GM19397 (cell line): ENCODE results near the gene MAGEA4.
"Not testable (repeated sequence)": the region's sequence is repeated elsewhere in the genome, so short reads cannot be mapped to it uniquely, and the experiment has no call there.

ENCODE experiments used
- ATAC-seq: cut with Tn5 transposase; IDR thresholded peaks from one replicate; pipeline ENCODE4 v1.9.1; 2021; ENCODE audit warnings: mild to moderate bottlenecking, moderate library complexity; ENCODE audit not compliant: unreplicated experiment

MAGEA4 gene

DNA sequence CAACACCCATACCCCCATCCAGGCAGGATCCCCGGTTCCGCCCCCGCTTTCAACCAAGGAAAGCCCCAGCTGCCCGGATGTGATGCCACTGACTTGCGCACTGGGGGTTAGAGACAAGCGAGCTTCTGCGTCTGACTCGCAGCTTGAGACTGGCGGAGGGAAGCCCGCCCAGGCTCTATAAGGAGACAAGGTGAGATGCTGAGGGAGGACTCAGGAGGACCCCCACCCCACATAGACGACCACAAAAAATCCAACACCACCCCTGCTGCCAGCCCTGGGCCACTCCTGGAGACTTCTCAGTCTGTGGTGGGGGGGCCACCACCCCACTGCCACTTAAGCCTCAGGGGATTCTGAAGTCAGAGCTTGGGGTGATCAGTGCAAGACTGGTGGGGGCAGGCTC lies at the start of gene MAGEA4:
Gene MAGEA4 (plus strand): TSS at position 110 of the 400 bp plus-strand sequence. CDS start 10,776 bp downstream, outside the sequence.
- ATAC-seq, result no peak

GRCh38 chrX:151870602-151871001 lies 42.1 kb upstream of the MAGEA4 start:
- ATAC-seq, result no peak

DNA sequence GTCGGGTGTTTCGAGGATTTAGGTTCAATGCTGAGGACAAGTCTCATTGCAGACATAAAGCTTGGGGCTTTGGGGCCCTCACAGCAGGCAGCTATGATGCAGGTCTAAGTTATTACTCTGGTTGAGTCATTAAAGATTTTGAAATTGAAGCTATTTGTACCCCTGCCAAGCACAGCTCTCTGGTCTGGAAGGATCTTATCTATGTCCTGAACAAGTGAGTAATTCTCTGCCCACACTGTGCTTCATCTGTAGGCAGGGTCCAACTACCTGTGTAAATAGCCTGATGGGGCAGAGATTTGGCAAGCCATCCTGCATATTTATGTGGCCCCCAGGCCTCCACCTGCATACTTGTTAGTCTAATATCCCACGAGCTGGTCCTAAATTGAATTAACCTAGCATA lies 41.4 kb upstream of the MAGEA4 start:
- no peak for ATAC-seq

GRCh38 chrX:151873096-151873495 lies 39.6 kb upstream of the MAGEA4 start:
- ATAC-seq, result no peak

- ATAC-seq, result no peak
These were observed 37.2 kb upstream of the MAGEA4 start for GRCh38 chrX:151875270-151876026.

DNA sequence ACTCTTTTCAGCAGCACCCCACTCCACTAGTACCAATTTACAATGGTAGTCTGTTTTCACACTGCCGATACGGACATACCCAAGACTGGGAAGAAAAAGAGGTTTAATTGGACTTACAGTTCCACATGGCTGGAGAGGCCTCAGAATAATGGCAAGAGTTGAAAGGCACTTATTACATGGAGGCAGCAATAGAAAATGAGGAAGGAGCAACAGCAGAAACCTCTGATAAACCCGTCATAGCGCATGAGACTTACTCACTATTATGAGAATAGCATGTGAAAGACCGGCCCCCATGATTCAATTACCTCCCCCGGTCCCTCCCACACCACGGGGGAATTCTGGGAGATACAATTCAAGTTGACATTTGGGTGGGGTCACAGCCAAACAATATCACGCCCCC lies 34.1 kb upstream of the MAGEA4 start:
- ATAC-seq, result no peak

DNA sequence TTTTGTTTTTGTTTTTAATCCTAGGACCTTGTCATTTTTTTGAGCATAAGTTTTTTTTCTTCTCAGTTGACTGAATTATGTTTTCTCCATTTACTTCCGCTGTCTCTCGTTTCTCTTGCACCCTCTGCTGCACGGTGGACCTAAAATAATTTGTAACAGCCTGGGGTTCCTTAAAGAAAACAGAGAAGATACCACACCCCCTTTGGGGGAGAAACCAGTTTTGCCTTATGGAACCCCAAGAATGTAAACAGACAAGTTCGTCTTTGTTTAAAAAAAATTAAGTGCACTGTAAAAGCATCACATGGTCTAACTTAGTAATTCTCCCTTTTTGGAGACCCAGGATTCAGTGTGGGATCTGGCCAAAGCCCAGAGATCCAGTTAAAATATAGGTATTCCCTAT lies 32.8 kb upstream of the MAGEA4 start:
- ATAC-seq, result no peak

GRCh38 chrX:151880895-151881294 lies 31.8 kb upstream of the MAGEA4 start:
- ATAC-seq, result no peak

GRCh38 chrX:151889421-151889820 lies 23.3 kb upstream of the MAGEA4 start:
- ATAC-seq, result no peak

DNA sequence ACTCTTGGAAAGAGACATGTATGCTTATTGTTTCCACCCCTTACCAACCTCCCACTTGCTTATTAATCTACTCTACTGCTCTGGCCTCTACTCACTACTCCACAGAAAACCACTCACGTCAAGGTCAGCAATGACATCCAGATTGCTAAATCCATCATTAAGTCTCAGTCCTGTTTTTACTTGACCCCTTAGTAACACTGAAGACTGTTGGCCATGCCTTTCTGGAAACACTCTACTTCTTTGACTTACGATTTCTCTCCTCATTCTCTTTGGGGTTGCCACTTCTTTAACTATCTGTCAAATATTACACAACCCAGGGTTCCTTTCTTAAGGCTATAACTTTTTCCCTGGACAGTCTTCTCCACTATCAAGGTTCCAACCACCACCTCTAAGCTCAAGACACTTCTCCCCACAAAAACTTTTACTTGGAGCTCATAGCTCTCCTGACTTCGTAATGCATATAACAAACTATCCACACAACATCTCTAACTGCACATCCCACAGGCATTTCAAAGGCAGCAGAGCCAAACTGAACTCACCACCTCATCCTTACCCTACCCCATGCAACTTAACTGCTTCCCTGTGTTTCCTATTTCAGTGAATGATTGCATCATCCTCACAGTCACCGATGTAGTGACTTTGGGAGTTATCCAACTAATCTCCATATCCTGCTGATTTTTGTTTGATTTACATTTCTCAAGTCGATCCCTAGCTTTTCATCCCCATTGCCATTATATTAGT lies 15.8 kb upstream of the MAGEA4 start:
- ATAC-seq, result no peak

- ATAC-seq, result no peak
These were observed 13.1 kb upstream of the MAGEA4 start for GRCh38 chrX:151899622-151900021.

GRCh38 chrX:151901826-151902225 lies 10.9 kb upstream of the MAGEA4 start:
- no peak for ATAC-seq

DNA sequence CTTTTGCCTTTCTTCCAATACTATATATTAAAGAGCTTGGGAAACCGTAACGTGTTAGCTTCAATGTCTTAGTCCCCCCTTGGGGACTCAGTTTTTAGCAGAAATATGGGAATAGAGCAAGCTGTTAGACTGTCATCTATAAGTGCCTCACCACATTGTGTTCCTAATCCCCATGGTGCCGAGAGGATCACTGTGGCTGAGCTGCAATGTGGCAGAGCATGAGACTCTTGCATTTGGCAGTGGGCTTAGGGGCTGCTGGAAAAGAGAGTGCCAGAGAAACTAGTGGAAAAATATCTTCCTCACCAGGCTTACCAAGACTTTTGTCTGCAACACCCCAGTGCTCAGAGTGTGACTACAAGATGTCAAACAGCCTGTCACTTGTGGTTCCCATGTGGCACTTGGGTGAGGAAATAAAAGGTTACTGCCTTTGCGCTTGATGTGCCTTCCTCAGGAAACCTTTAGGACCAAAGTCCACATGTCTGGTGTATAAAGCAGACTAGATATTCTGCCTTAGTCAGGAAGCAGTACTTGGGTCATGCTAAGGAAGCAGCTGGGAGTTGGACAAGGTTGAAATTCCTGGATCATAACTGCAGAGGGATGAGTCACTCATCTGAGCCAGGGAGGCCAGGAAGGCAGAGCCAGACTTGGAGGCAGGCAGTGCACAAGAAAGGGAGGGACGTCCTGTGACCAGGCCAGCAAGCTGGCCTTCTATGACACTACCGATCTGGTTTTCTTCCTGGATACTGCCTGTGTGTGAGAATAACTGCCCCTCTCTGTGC lies 9.7 kb upstream of the MAGEA4 start:
- ATAC-seq, result no peak

DNA sequence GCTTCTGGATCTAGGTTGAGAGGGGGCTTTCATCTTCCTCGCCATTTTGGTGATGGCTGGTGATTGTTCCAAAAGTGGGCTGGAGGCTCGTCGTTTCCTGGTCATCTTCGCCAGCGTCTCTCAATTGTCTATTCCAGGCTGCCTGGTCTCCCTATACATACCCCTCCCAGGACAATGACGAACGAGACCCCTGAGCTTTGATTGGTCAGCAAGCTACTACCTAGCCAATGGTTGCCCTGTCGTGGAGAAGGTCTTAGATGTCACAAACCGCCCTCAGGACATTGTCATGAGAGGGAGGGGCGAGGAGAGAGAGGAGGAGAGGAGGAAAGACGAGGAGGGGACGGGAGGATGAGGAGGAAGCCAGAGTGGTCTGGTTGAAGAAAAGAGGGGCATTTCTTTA lies 7.7 kb upstream of the MAGEA4 start:
- ATAC-seq, result no peak

DNA sequence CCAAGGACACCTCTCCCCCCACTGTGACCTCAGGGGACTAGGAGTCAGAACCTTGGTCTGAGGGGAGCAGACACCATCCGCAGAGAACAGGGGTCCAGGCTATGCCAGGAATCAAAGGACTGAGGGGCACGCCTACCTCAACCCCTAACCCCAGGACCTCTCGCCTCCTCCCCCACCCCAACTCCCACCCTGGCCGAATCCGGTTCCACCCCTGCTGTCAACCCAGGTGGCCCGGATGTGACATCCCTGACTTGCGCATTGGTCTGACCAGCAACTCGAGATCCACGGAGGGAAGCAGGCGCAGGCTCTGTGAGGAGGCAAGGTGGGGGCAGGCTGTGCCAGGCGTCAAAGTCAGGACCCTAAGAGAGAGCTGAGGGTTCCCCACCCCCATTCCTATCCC lies 468 bp upstream of the MAGEA4 start:
- ATAC-seq, result no peak

GRCh38 chrX:151918736-151919135 lies 6.0 kb downstream of the MAGEA4 start:
- ATAC-seq, result not testable (repeated sequence)

DNA sequence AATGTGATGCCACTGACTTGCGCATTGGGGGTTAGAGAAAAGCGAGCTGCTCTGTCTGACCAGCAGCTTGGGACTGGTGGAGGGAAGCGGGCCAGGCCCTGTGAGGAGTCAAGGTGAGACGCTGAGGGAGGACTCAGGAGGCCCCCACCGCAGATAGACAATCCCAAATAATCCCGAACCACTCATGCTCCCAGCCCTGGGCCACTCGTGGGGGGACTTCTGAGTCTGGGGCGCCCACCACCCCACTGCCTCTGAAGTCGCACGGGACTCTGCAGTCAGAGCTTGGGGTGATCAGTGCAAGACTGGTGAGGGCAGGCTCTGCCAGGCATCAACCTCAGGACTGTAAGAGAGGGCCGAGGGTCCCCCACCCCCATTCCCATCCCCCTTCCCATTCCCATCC lies 6.9 kb downstream of the MAGEA4 start:
- no peak for ATAC-seq

- no peak for ATAC-seq
These were observed 7.4 kb downstream of the MAGEA4 start for GRCh38 chrX:151920101-151920500.

DNA sequence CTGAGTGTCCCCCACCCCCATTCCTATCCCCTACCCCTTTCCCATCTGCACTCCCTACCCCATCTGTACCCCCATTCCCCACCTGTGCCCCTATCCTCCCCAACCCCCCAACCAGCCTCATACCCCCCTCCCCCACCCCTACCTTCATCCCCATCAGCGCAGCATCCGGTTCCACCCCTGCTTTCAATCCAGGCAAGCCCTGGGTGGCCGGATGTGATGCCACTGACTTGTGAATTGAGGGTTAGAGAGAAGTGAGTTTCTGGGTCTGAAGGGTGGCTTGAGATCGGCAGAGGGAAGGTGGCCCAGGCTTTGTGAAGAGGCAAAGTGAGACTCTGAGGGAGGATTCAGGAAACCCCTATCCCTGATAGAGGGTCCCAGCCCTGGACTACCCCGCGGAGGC lies 7.8 kb downstream of the MAGEA4 start:
- ATAC-seq, result no peak

DNA sequence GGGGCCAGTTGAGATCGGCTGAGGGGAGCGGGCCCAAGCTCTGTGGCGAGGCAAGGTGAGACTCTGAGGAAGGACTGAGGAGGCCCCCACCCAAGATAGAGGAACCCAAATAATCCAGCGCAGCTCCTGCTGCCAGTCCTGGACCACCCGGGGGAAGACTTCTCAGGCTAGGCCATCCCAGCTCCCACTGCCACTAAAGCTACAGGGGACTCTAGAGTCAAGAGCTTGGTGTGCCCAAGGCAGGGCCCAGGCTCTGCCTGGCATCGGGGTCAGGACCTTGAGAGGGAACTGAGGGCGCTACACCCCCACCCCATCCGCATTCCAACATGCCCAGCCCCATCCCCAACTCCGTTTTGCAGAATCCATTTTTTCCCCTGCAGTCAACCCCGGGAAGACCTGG lies 8.6 kb downstream of the MAGEA4 start:
- ATAC-seq, result no peak

GRCh38 chrX:151921866-151922265 lies 9.2 kb downstream of the MAGEA4 start:
- no peak for ATAC-seq

GRCh38 chrX:151922692-151923091 lies 10.0 kb downstream of the MAGEA4 start:
- ATAC-seq, result no peak
